Body of pancreas (tissue), 4 donors: ENCODE data around the gene ADGRA1. TPM values are rescaled to one million over a fixed set of nuclear protein-coding genes. Genes with fewer than 3 reads are reported as not detected.
A peak's percentile ranks its signal among the peaks of the same experiment; 100 is the strongest.

ENCODE experiments used
- ATAC-seq: fragments of 150-250 bp; one replicate; pipeline ENCODE4 v1.9.1; 2016
- DNase-seq, 4 donors: peaks; one replicate each; pipeline ENCODE4 v3.0.0-alpha.2; 2019
- H3K27ac ChIP-seq, 4 donors: fragments of 200-600 bp; sonication (generic); 1 replicate in 3 of 4; 2 replicates in 1 of 4; pipeline versions ENCODE4 v1.5.1 to v1.6.1; 2016 to 2019; ENCODE audit warnings: mild to moderate bottlenecking in 1 of 4, mixed read lengths in 1 of 4, moderate library complexity in 1 of 4
- H3K27me3 ChIP-seq, 2 donors: fragments of 200-600 bp; sonication (generic); one replicate each; pipeline ENCODE4 v1.6.0; 2016; ENCODE audit warnings: mild to moderate bottlenecking in 1 of 2
- H3K36me3 ChIP-seq, 2 donors: fragments of 200-600 bp; sonication (generic); replicated peaks in 1 of 2; 2 replicates each; pipeline ENCODE4 v1.5.1; 2016; ENCODE audit warnings: low read depth in 2 of 2; ENCODE audit not compliant: insufficient read depth in 1 of 2
- H3K4me1 ChIP-seq: fragments of 200-600 bp; sonication (generic); one replicate; pipeline ENCODE4 v1.6.0; 2016
- H3K4me3 ChIP-seq, 2 donors: fragments of 200-600 bp; sonication (generic); 1 replicate in 1 of 2; 2 replicates in 1 of 2; pipeline ENCODE4 v1.5.1; 2016 to 2019
- H3K9me3 ChIP-seq, 3 donors: fragments of 200-600 bp; sonication (generic); 1 replicate in 2 of 3; 2 replicates in 1 of 3; pipeline ENCODE4 v1.5.1; 2016
- POLR2A ChIP-seq, 3 donors: fragments of 450-650 bp; IDR thresholded peaks; one replicate each; pipeline ENCODE4 v1.6.1; 2016; ENCODE audit warnings: antibody characterized with exemption in 3 of 3, mild to moderate bottlenecking in 2 of 3
- WGBS, 2 donors: methylation state at CpG; one replicate each; pipeline ENCODE4 v1.1.5; 2017; 5-methylcytosine and 5-hydroxymethylcytosine counted together
- intact Hi-C: fragments of 100-400 bp; cut with DNase I; formaldehyde crosslinking; loops from one replicate; pipeline ENCODE4 v1.15.1; 2023
- total RNA-seq, 2 donors: library from RNA; depleted of rRNA; stranded (reverse); fragments of >200 nt; gene quantifications; one replicate each; pipeline ENCODE4 v1.1.0, GENCODE V29; 2016
- TF ChIP-seq, protein P1 (sequence below), 7 experiments: fragments of 450-650 bp in 4 of 7; fragments of 200-600 bp in 3 of 7; sonication (generic) in 3 of 7; IDR thresholded peaks; one replicate each; pipeline ENCODE4 v1.5.1; 2016 to 2019; ENCODE audit warnings: antibody characterized with exemption in 7 of 7

The ADGRA1 gene
- total RNA-seq, 2 donors from 2014 or later = under 0.01 TPM; not detected in 1

DNA sequence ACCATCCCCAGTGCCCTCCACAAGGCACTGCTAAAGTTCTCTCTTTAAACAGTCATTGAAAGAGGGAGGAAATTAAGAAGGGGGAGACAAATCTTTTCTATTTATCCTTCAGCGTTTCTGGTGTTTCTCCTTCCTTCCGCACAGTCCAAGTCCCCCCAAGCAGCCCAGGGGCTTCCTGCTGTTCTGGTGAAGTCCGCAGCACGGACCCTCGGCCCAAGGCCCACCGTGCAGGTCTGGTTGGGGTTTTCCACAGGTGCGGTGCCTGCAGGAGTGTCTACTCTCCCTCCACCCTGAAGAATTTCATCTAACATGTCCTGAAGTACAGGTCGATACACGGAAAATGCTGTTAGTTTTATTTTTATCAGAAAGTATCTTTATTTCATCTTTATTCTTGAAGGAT, 38.2 kb downstream of the ADGRA1 start:
- Histone ChIP-seq H3K4me3 (no peak overlapping the region), H3K27me3 (no peaks in the 10 kb centered on the region), H3K9me3 (no peaks in the 10 kb centered on the region), H3K4me1 (no peaks in the 10 kb centered on the region), H3K27ac (no peak overlapping the region), H3K36me3 (no peaks in the 10 kb centered on the region)
- TF ChIP-seq, protein P1, sequence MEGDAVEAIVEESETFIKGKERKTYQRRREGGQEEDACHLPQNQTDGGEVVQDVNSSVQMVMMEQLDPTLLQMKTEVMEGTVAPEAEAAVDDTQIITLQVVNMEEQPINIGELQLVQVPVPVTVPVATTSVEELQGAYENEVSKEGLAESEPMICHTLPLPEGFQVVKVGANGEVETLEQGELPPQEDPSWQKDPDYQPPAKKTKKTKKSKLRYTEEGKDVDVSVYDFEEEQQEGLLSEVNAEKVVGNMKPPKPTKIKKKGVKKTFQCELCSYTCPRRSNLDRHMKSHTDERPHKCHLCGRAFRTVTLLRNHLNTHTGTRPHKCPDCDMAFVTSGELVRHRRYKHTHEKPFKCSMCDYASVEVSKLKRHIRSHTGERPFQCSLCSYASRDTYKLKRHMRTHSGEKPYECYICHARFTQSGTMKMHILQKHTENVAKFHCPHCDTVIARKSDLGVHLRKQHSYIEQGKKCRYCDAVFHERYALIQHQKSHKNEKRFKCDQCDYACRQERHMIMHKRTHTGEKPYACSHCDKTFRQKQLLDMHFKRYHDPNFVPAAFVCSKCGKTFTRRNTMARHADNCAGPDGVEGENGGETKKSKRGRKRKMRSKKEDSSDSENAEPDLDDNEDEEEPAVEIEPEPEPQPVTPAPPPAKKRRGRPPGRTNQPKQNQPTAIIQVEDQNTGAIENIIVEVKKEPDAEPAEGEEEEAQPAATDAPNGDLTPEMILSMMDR (IDR thresholded peaks at IDR 0.05) = no peak
- no peak for TF ChIP-seq POLR2A (IDR thresholded peaks at IDR 0.05)
- DNase-seq = peak in 1 of 4 donors; percentile 10
- intact Hi-C loops = loop anchor here (5.0 kb wide), 1 partner anchor 189 kb away; no protein-coding TSS in a partner anchor
- 71 to 77% methylated on average over 9 of the region's 9 CpGs for WGBS, 2 donors
- no peak for ATAC-seq

DNA sequence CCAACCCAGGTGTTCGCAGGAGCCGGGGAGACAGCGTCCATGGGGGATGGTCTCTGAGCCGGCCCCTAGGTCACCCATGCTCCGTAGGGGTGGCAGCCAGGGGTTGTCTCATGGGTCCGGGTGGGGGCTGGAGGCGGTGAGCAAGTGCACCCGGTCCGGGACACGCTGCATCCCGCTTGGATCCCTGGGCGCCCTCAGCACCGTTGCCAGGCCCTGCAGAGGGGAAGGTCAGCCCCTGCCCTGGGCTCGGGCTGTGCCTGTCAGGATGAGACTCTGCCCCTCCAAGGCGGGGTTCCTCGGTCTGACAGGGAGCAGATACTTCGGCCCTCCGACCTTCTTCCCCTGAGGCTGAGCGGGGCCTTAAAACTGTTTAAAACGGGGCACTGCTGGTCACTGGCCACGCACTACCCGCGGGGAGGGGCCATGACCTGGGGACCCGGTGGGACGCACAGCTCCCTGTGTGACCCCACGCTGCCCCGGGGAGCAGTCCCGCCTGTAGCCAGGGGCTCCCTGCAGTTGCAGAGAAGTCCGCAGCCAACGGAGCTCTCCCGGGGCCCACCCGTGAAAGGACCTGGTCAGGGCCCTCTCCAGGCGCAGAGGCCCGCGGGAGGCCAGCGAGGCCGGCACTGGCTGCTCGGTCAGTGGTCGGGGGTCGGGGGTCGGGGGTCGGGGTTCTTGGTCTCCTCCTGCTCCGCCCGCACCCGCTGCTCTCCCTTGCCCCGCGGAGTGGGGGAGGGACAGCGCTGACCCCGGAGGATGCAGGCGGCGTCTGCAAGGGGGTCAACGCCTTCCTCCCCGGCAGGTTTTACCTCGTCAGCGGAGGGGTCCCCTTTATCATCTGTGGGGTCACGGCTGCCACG, 38.9 kb downstream of the ADGRA1 start:
- WGBS, 2 donors = 71 to 74% methylated on average over 17 to 29 of the region's 57 CpGs
- intact Hi-C loops = loop anchor here (5.0 kb wide), 1 partner anchor 189 kb away; no protein-coding TSS in a partner anchor
- Histone ChIP-seq H3K4me1 (no peaks in the 10 kb centered on the region), H3K27me3 (no peaks in the 10 kb centered on the region), H3K4me3 (no peak overlapping the region), H3K9me3 (no peaks in the 10 kb centered on the region), H3K36me3 (no peaks in the 10 kb centered on the region), H3K27ac (no peak overlapping the region)
- ATAC-seq = no peak
- DNase-seq = peak in 2 of 4 donors; percentile 3 to 10
- TF ChIP-seq POLR2A (IDR thresholded peaks at IDR 0.05) = no peak
- TF ChIP-seq, protein P1 (IDR thresholded peaks at IDR 0.05) = no peak

DNA sequence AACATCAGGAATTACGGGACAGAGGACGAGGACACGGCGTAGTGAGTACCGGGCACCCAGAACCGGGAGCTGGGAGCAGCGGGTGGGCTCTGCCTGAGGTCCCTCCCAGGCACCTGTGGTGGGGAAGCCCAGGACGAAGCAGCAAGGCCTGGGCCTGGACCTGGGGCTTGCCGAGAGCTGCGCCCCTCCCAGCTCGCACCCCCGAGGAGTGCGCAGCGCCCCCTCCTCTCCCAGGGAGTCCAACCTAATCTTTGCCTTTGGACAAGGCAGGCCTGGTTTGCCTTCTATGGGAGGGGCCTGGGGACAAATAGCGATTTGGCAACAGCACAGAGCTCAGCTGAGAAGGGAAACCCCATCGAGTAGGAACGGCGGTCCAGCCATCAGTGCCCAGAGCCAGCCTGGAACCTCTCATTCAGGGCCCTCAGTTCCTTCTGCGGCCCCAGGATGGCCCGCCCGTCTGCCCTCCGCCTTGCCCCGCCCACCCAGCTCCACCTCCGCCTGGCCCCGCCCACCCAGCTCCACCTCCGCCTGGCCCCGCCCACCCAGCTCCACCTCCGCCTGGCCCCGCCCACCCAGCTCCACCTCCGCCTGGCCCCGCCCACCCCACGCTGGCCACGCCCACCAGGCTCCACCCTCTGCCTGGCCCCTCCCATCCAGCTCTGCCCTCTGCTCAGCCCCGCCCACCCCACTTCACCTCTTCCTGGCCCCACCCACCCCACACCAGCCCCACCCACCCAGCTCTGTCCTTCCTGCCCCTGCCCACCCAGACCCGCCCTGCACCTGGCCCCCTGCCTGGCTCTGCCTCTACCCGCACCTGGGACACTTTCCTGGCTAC, 39.8 kb downstream of the ADGRA1 start:
- intact Hi-C loops = loop anchor here (5.0 kb wide), 1 partner anchor 190 kb away; no protein-coding TSS in a partner anchor
- Histone ChIP-seq H3K9me3 (no peaks in the 10 kb centered on the region), H3K36me3 (no peaks in the 10 kb centered on the region), H3K27ac (no peak overlapping the region), H3K27me3 (no peaks in the 10 kb centered on the region), H3K4me3 (no peak overlapping the region), H3K4me1 (no peaks in the 10 kb centered on the region)
- TF ChIP-seq POLR2A (IDR thresholded peaks at IDR 0.05) = no peak
- TF ChIP-seq, protein P1 (IDR thresholded peaks at IDR 0.05) = no peak
- peak in 2 of 4 donors; percentile 4 to 15 for DNase-seq
- WGBS, 2 donors = 76 to 86% methylated on average over 9 to 24 of the region's 36 CpGs
- ATAC-seq = no peak

DNA sequence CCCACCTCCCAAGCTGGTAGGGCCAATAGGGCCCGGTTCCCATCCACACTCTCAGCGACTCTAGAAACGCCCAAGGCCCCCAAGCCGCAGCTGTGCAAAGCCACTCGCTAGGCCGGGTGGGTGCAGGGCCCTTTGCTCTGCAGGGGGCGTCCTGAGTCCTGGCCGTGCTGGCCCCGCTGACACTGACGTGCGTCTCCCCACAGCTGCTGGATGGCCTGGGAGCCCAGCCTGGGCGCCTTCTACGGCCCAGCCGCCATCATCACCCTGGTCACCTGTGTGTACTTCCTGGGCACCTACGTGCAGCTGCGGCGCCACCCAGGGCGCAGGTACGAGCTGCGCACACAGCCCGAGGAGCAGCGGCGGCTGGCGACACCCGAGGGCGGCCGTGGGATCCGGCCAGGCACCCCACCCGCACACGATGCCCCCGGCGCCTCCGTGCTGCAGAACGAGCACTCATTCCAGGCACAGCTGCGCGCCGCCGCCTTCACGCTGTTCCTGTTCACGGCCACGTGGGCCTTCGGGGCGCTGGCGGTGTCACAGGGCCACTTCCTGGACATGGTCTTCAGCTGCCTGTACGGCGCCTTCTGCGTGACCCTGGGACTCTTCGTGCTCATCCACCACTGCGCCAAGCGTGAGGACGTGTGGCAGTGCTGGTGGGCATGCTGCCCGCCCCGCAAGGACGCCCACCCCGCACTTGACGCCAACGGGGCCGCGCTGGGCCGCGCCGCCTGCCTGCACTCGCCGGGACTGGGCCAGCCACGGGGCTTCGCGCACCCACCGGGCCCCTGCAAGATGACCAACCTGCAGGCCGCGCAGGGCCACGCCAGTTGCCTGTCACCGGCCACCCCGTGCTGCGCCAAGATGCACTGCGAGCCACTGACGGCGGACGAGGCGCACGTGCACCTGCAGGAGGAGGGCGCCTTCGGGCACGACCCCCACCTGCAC, 40.7 kb downstream of the ADGRA1 start:
- DNase-seq (peak in 2 of 4 donors; percentile 4 to 7), ATAC-seq (no peak)
- Histone ChIP-seq H3K36me3 (no peaks in the 10 kb centered on the region), H3K9me3 (no peaks in the 10 kb centered on the region), H3K27me3 (no peaks in the 10 kb centered on the region), H3K4me1 (no peaks in the 10 kb centered on the region), H3K27ac (no peak overlapping the region), H3K4me3 (no peak overlapping the region)
- no peak for TF ChIP-seq POLR2A (IDR thresholded peaks at IDR 0.05)
- TF ChIP-seq, protein P1 (IDR thresholded peaks at IDR 0.05) = no peak
- WGBS, 2 donors = 93 to 96% methylated on average over 34 to 73 of the region's 83 CpGs
- intact Hi-C loops = loop anchor here (5.0 kb wide), 1 partner anchor 191 kb away; no protein-coding TSS in a partner anchor
